8988T (cell line): ENCODE data around the gene ANXA2.
"Not testable (repeated sequence)": the region's sequence is repeated elsewhere in the genome, so short reads cannot be mapped to it uniquely, and the experiment has no call there.

Experiments used
- DNase-seq: peaks from one replicate; pipeline ENCODE4 v3.0.0; 2011

ANXA2 gene

DNA sequence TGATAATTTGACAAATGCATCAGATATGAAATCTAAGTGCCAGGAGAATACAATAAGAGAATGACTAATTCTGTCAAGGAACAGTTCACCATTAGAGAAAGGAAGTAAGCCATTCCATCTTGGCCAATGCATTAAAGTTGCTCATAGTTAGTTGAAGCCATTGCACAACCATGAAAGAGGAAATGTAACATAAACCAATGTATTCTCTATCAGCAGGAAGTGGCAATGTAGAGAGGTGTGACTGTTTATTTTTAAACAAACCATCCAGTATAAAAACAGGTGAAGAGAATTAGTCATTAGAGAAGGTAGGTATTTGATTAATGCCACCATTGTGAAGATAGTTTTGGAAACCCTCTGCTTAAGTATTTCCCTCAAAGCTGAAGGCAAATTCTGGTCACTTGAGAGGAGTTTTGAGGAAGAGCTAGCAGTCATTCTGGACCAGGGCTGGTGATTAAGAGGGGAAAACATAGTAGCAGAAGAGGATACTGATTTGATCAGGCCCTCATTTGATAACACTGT, 10.7 kb upstream of the ANXA2 start:
- DNase-seq, result no peak

DNA sequence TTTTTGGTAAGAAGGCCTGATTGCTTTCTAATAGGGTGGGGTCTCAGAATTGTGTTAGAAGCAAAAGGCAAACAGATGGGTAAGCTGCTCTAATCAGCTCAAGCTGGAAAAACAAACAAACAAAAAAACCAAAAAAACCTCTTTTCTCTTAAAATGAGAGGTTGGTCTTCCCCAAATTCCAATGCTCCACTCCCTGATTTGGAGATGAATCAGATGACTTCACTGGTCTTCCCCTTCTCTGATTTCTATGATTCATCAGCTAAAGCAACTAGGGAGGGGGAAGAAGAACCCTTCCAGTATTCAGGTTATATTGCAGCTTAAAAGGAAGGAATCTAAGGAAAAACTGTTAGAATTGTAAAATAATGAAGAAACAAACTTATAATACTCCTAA, 9.6 kb upstream of the ANXA2 start:
- no peak for DNase-seq

DNA sequence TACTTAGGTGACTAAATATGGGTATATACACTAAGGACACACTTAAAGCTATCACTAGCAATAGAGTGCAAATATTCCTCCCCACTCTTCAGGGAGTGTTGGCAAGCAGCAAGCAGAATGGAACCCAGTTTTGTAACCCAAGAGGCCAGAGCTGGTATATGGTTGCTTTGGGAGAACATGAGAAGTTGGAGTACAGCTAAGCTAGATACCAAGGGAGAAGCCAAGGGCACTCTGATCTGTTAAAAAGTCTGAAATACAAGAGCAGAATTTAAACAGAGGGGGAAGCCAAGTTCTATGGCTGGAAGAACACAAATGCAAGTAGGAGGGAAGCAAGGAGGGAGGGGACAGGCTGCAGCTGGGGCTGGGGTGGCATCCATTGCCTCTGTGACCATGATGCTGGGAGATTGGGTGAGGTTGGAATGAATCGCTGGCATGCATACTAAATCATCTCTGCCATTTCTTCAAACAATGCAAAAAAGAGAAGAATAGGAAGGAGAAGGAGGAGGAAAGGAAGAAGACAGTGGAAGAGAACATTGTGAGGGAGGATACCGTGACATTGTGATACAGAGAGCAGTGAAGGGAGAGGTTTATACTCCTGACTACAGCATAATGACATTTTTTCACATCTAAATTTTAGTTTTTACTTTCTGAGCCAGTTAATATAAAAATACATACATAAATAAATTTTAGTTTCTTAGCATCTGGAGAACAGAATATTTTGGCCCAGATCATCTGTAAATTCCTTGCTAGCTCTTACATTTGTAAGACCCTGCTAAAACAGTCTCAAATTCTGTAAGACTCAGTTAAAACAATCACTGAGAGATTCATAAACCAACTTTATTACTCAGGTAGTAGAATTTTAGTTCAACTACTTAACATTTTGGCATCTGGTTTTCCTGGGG, 9.0 kb upstream of the ANXA2 start:
- DNase-seq, result no peak

DNA sequence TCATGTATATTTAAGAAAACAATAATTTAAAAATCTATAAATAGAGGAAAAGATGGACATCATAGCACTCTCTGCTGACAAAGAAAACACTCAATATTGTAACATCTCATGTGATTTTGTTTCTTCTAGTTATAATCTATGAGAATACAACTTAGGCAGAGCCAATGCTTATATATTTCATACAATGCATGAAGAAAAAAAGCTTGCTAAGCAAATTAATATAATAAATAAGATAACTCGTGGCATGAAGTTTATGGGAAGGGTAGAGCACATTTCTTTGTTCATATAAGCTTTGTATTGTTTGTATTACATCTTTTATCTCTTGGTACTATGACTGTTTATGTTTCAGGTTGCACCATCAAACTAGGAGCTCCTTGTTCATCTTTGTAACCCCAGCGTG, 7.6 kb upstream of the ANXA2 start:
- DNase-seq, result no peak

DNA sequence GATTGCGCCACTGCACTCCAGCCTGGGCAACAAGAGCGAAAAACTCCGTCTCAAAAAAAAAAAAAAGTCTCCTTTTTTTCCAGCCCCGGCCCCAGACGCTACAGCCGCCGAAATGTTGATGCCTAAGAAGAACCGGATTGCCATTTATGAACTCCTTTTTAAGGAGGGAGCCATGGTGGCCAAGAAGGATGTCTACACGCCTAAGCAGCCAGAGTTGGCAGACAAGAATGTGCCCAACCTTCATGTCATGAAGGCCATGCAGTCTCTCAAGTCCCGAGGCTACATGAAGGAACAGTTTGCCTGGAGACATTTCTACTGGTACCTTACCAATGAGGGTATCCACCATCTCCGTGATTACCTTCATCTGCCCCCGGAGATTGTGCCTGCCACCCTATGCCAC, 6.6 kb upstream of the ANXA2 start:
- DNase-seq, result not testable (repeated sequence)

DNA sequence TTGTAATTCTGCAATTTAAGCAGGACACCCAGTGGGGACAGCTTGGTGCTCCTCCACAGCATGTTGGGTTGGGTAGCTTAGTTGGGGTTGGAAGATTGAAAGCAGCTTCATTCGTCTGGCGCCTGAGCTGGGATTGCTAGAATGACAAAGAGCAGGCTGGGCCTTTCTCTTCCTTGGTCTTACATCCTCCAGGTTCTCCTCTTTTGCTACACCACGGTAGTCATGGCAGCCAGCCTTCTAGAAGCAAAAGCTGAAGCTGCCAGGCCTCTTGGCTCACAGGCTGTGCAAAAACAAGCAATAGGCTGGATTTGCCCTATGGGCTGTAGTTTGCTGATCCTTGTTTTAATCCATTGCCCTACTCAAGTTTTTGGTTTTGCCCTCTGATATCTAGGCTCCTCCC, 3.2 kb upstream of the ANXA2 start:
- no peak for DNase-seq

DNA sequence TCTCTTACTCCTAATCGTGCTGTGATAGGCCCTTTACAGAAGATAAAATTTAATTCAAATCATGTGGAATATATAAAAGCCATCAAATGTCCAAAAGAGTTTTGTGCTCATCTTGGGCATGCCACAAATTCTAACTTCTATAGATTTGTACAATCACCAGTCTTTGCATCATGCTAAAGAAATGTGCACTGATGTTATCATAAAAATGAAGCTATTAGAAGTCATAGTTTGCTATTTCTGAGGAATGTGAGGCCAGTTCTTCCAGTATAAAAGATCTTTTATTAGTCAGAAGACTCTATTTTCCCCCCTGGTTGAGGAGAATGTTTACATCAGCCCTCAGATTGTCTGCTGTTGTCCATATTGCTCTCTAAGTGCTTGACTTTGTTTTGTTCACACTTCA, 2.1 kb upstream of the ANXA2 start:
- DNase-seq, result no peak

DNA sequence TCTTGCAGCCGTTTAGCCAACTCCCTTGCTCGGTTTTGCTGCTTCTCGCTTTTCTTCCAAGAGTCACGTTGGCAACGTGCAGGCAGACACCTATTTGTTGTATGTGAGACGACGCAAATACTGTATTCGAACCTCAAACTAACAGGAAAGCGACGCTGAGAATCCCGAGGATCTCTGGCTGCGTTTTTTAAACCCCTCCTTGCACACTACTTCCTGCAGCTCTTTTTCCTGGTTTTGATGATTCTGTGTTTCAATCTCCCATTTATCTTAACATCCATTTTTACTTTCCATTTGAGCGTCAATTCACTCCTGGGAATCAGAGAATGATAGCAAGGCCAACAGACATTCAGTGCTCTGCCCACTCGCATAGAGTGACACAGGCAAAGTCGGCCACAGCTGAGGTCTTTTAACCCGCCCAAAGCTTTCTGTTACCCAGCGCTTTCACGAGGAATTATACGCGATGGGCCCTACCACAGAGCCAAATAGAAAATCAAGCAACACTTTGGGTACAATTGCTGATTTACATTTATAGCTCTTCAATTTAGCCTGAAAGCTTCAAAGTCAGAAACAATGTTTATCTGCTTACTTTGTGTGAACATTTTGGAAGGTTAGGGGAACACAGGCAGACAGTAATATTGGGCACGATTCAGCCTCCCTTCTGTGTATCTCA, 1.6 kb upstream of the ANXA2 start:
- DNase-seq, result no peak

DNA sequence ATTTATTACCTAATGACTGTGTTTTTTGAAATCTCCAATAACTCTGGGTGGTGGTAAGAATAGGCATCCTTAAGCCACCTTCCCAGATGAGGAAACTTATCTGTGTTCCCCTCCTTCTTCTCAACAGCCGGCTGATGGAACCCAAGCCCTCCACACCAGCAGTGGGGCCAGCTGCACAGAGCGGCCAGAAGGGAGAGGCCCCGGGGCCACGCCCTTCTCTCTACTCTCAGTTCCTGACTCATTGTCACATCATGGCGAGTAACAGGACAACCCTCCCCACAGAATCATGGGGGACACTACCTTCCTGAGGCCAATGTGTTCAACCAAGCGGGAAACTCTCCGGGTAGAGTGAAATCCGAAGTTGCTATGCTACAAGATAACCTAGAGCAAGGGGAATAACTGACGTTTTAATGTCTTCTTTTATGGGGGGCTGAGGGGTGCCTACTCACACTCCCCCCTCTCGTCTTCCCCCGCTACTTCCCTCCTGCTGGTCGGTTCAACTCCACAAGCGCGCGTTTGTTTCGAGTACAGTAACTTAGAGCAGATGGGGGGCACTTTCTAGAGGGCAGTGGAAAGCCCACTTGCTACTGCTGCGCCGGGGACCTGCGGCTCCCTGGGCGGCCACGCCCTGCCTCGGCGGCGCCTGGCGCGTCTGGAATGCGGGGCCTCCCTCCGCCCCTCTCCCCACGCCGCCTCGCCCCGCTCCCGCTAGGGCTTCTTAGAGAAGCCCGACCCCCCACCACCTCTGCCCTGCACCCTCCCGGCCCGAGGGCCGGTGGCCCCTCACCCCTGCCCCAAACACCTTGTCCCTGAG, 621 bp downstream of the ANXA2 start:
- DNase-seq, result no peak

DNA sequence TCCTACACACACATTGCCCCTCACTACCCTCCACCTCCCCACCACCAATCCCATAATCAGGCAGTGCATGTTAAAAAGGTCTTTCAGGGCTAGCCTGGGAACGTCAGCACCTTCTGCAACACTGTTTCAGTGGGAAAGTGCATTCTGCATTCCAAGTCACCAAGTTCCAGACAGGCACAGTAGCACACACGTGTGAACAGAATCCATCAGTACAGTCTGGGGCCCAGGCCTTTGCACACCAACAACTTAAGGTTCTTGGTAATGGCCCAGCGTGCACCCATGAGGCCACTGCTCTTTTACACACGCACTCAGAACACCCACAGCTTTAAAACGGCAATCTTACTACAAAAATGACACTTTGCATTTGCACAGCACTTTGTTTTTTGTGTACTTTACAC, 1.2 kb downstream of the ANXA2 start:
- DNase-seq, result no peak

DNA sequence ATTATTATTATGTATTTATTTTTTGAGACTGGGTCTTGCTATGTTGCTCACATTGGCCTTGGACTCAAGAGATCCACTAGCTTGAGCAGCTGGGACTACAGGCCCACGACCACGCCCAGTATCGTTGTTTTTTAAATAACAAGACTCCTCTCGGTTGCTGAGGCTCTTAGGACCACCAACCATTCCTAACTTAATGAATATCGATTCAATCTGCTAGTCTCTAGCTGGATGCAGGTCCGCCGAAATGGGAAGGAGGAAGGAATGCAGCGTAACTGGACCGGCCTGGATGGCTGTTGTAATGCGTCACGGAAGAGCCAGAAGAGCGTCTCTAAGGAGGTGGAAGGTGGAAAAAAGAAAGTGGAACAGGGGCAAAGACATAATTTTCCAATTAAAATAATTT, 1.7 kb downstream of the ANXA2 start:
- DNase-seq, result no peak

DNA sequence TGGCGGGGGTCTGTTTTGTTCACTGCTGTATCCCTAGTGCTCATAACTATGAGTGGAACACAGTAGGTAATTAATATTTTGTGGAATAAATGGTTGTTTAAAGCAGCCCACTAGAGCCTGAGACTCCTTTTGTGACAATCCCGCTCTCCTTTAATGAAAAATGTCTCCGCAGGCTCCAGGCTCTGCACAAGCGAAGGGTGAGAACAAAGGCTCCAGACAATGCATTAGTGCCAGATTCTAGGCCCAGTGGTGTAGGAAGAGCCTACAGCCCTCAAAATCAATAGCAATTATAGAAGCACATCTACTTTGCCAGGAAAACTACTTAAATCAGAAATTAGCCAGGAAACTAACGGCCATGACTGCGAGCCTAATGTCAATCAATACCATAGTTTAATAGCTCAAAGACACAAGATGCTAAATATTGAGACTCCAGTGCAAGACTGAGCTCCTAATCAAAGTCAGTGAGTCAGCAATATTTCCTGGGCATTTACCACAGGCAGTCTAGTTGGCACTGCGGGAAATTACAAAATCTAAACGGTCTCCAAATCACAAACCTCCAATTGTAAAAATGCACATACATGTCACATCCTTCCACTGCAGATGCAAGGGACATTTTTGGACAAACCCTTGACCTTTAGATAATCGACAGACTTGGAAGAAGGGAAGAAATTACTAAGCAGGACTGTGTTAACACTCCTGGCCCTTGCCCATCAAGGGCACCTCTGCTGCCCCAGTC, 2.3 kb downstream of the ANXA2 start:
- DNase-seq, result no peak

DNA sequence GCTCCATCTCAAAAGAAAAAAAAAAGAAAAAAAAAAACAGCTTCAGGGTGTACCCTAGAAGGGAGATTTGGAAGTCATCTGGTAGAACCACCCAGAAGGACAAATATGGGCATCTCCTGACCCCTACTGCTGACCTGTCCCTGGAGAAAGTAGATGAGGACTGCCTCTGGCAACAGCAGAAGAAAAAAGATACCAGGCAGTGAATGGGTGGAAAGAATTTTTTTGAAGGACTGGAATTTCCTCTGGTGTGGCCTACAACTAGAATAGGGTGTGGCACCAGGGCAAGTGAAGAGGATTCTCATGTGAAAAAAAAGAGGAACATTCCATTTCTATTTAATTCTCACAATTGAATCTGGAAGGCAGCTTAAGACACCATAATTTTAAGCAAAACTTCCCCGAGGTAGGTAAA, 3.1 kb downstream of the ANXA2 start:
- no peak for DNase-seq

DNA sequence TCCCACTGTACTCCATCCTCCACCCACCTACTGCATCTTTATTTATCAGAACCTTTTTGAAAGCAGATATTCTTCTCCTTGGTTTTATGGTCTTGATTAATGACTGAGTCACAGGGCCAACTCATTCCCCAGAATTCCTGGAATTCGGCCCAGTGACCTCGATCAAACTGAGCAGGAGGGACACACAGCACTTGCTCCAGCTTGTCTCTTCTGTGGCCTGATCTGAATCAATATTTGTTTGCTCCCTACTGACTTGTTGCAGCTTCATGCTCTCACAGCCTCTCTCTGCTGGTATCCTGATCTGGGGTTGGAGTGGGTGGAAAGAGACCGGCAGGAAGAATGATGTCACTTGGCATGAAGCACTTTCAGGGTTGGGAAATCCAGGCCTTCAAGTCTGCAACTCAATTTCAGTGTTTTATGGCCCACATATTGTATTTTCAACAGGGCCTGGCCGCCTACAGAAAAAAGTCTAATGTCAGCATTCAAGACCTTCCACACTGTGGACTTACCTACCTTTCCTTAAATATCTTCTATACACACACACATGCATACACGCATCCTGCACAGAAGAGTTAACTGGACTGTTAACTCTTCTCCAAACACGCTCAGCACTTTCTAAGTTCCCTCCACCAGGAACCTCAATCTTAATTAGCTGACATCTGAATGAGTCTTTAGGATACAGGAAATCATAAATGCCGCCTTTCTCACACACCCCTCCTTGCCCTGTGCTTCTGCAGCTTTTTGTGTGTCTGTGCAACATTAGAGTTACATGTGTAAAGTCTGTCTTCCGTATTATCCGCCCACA, 4.6 kb downstream of the ANXA2 start:
- DNase-seq, result no peak

DNA sequence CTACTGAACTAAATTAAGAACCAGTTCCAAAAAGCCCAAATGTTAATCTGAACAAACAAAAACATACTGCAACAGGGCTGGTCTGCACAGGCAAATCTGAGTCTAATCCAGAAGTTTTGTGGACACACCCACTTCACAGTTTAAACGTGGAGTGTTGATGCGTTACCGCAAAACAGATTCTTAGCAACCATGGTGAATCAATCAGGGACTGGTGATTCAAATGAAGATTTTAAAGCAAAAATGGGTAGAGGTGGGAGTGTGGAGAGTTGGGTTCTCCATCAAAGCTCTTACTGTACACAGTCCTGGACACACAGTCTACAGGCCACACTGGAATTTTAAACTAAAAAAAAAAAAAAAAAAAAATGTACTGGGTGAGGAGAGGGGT, 5.2 kb downstream of the ANXA2 start:
- no peak for DNase-seq

DNA sequence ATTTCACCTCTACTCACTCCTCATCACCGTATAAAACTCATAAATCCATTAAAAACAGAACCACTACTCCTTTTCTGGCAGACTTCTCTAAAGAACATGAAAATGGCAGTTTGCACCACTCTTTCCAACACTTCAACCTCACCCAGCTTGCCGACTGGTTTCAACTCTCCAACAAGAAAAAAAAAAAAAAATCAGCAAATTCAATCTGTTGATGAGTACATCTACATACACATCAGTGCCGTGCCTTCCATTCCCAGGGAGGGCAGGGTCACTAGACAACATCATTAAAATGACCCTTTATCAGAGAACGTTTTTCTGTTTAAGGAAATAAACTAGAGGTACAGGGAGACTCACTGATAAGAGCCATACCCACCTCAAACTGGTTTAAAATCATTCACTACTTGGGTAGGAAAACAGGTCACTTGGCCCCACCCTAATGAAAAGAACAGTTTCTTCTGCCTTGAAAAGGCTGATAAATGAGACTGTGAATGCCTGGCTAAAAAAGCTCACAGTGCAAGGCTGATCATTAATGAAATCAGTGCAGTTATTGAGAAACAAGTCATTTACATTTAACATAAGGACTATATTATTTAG, 6.0 kb downstream of the ANXA2 start:
- DNase-seq, result no peak

DNA sequence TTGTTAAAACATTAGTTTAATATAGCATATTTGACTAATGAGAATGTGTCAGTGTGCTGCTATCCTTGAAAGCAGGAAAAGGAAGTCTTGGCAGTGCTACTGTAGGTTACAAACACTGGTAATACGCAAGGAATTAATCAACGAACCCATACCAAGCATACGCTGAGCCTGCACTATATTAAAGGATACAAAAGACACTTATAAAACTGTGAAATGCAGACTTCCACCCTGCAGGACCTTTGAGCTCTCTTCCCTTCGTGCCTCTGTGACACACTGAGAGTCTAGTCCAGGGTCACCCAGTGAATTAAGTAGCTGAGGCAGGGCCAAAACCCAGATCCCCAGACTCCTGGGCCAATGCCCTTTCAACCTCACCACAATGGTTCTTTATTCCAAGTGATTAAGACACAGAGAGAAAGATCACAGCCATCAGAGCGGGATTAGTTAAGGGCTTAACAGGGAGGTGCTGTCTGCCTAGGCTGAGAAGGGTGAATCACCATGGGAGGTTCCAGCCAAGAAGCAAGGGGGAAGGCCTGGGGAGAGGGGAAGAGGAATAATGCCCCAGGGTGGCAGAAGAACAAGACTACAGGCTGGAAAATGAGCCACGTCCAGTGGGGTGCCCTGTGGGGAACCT, 6.8 kb downstream of the ANXA2 start:
- no peak for DNase-seq

DNA sequence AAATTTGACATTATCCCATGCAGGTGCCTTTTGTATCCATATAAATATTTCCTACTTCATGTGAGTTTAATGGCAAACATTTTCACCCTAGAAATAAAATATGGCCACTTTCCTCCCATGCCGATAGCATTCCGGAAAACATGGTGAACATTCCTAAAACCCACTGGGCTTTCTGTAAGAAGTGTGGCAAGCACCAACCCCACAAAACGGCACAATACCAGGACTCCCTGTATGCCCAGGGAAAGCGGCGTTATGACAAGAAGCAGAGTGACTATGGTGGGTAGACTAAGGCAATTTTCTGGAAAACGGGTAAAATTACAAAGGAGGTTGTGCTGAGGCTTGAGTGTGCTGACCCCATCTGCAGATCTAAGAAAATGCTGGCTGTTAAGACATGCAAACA, 7.6 kb downstream of the ANXA2 start:
- DNase-seq, result no peak

DNA sequence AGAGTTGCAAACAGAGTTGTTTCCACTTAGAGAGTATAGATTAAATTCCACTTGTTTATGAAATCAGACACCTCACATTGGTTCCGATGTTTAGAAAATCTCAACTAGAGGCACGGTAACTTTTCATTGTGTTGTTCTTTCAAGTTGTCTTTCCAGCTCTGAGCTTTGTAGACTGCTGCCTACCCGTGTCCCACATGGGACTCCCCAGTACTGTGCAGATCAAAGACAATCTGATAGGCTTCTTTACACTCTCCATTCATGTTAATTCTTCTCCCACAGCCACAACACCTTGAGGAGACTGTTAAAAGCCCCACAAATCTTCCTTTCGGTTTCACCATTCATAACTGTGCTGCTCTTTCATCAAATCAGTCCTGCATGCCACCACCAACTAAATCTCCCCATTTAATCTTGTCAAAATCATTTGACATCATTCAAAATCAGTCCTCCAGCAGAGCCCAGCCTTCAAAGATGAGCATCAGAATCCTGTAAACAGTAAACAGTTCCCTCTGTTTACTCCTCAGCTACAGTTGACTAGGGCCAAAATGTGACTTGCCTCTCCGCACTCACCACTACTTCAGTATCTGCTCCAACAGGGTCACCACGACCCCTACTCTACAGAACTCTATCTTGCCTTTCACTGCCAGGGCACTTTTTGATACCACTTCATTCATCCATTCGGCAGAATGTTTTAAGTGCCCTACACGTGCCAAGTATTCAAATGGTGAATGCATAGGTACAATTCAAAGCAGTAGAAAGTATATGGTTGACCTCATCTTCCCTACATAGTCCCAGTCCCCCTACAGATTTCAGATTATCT, 8.3 kb downstream of the ANXA2 start:
- no peak for DNase-seq

DNA sequence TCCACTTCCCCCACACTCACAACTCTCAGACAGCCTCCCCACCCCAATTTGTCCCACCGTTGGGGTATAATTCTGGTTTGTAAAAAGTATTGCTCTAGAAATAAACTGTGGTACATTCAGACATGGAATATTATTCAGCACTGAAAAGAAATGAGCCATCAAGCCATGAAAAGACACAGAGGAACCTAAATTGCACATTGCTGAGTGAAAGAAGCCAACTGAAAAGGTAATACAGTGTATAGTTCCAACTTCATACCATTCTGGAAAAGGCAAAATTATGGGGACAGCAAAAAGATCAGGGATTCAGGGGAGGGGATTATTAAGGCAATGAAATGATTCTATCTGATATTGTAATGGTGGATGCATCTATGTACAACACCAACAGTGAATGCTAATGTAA, 10.5 kb downstream of the ANXA2 start:
- DNase-seq, result no peak
